Type B pancreatic cell (in vitro differentiated cells): ENCODE results near the gene TOM1L2. TPM values are rescaled to one million over a fixed set of nuclear protein-coding genes. Genes with fewer than 3 reads are reported as not detected.
A peak's percentile ranks its signal among the peaks of the same experiment; 100 is the strongest.

Experiments used
- DNase-seq: peaks from one replicate; pipeline ENCODE4 v3.0.0; 2021; ENCODE audit warnings: mixed read lengths; ENCODE audit not compliant: unreplicated experiment; ENCODE audit errors: extremely low spot score
- H3K27ac Mint-ChIP-seq: 2 replicates; pipeline ENCODE4 v1.8.0; 2021; ENCODE audit warnings: mild to moderate bottlenecking, mixed read lengths
- H3K27me3 Mint-ChIP-seq: 2 replicates; pipeline ENCODE4 v1.8.0; 2021; ENCODE audit warnings: mixed read lengths
- H3K36me3 Mint-ChIP-seq: 2 replicates; pipeline ENCODE4 v1.8.0; 2021; ENCODE audit warnings: mixed read lengths
- H3K4me1 Mint-ChIP-seq: one replicate; pipeline ENCODE4 v1.8.0; 2021; ENCODE audit warnings: mixed read lengths; ENCODE audit not compliant: unreplicated experiment
- H3K4me3 Mint-ChIP-seq: 2 replicates; pipeline ENCODE4 v1.8.0; 2021; ENCODE audit warnings: mild to moderate bottlenecking, mixed read lengths
- H3K9me3 Mint-ChIP-seq: 2 replicates; pipeline ENCODE4 v1.8.0; 2021; ENCODE audit warnings: mixed read lengths
- total RNA-seq: library from RNA; stranded (reverse); gene quantifications from 2 replicates; pipeline ENCODE4 v1.2.1, GENCODE V29; 2021; ENCODE audit warnings: low replicate concordance
- TF ChIP-seq, protein P1 (sequence below): fragments of 200-600 bp; sonication (generic); conservative IDR thresholded peaks from 2 replicates; pipeline ENCODE4 v1.5.0; 2021; ENCODE audit warnings: antibody characterized with exemption, mild to moderate bottlenecking

The TOM1L2 gene
- total RNA-seq, 1 donor from 2014 or later, result 62.5 TPM

DNA sequence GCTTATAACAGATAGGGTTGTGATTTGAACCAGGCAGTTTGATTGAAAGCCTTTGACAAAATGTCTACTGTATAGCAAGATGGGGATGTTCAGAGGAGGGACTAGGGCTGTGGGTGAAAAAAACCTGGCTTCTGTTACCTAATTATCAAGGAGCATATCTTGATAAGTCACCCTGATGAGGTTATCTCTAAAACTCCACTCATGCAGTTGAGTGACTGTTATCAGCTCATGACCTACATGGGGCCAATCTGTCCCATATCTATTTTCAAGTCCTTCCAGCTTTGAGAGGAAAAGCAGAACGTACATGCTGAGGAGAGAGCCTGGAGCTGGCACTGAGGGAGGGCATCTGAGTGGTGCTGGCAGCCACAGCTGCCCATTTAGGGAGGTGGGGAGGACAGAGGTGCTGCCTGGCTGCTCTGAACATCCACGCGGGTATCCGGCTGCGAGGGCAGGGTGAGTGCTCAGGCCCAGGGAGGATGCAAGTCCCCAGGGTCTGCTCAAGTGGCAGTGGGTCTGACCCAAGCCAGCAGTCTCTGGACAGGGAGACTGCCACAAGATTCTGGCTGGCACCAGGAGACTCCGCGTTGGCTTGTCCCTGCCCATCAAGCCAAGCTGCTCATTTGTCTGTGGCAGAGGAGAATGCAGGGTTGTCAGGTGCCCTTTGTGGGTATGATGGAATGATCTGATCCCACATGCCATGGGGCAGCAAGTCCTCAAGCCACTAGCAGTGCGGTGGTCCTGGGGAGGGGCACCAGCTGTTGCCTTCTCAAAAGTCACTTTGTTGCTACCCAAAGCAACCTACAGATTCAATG lies 37.6 kb upstream of the TOM1L2 start:
- TF ChIP-seq, protein P1, sequence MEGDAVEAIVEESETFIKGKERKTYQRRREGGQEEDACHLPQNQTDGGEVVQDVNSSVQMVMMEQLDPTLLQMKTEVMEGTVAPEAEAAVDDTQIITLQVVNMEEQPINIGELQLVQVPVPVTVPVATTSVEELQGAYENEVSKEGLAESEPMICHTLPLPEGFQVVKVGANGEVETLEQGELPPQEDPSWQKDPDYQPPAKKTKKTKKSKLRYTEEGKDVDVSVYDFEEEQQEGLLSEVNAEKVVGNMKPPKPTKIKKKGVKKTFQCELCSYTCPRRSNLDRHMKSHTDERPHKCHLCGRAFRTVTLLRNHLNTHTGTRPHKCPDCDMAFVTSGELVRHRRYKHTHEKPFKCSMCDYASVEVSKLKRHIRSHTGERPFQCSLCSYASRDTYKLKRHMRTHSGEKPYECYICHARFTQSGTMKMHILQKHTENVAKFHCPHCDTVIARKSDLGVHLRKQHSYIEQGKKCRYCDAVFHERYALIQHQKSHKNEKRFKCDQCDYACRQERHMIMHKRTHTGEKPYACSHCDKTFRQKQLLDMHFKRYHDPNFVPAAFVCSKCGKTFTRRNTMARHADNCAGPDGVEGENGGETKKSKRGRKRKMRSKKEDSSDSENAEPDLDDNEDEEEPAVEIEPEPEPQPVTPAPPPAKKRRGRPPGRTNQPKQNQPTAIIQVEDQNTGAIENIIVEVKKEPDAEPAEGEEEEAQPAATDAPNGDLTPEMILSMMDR, result no peak
- Mint-ChIP-seq H3K4me1 (no peaks in the 10 kb centered on the region), H3K27me3 (no peaks in the 10 kb centered on the region), H3K36me3 (peaks cover 9% of the 10 kb centered on the region), H3K4me3 (no peak overlapping the region), H3K27ac (no peak overlapping the region), H3K9me3 (no peaks in the 10 kb centered on the region)
- DNase-seq, result no peak

DNA sequence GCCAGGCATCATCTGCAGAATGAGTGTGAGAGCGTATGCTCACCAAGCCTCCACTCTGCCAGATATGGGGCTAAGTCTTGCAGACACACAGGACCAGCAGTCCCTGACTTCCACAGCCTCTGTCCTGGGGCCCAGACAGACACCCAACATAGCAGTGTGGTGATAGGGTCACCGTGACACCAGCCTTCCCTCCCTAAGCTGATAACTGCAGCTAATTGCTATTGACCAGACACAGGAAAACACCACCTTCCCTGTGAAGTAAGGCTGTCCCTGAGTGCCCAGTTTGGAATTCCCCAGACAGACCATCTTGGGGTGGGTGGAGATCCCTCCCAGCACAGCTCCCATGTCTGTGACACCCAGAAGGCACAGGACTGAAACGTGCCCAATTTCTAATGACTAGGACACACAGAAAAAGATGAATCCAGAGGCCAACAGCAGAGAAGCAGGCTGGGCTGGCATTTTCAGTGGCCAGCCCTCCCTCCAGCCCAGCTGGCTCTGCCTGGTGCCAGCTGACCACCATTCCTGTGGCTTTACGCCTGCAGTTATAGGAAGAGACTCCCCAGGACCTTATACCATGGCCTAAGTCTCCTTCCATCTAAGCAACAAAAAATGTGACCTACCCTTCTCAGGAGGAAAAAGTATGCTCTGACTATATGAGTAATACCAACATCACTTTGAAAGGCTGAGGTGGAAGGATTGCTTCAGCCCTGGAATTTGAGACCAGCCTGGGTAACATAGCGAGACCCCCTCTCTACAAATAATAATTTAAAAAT lies 36.5 kb upstream of the TOM1L2 start:
- H3K4me1 Mint-ChIP-seq, result no peaks in the 10 kb centered on the region
- H3K4me3 Mint-ChIP-seq, result no peak overlapping the region
- H3K27me3 Mint-ChIP-seq, result no peaks in the 10 kb centered on the region
- no peaks in the 10 kb centered on the region for H3K9me3 Mint-ChIP-seq
- no peak for DNase-seq
- peaks cover 9% of the 10 kb centered on the region for H3K36me3 Mint-ChIP-seq
- no peak overlapping the region for H3K27ac Mint-ChIP-seq
- TF ChIP-seq, protein P1, result no peak

DNA sequence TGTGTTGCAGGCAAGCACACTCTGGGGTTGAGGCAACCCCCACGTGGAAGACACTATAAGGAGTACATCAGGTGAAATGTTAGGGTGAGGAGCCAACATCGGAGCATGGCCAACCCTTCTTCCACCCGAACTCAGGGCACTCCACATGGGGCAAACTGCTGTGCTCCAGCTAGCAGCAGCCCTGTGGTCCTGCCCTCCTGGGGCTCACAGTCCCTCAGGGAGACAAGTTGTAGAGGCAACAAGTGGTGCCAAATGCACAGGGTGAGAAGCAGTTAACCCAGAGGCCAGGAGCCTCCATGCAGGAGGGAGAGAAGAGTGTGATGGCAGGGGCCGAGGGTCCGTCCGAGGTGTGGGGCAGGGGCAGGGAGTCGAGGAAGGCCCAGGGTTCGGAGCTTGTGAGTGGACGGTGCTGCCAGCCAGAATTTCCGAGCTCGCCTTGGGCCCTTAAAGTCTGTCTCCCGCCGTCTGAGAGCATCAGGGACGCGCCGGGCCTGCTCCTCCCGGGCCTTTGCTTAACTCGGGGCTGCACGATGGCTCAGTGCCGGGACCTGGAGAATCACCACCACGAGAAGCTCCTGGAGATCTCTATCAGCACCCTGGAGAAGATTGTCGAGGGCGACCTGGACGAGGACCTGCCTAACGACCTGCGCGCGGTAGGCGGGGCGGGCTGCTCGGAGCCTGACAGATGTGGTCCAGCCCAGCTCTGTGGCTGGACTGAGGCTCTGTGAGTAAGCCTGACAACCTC lies 34.5 kb upstream of the TOM1L2 start:
- Mint-ChIP-seq H3K9me3 (no peaks in the 10 kb centered on the region), H3K27me3 (no peaks in the 10 kb centered on the region), H3K27ac (no peak overlapping the region), H3K36me3 (peaks cover 5% of the 10 kb centered on the region), H3K4me3 (no peak overlapping the region), H3K4me1 (peaks cover 4% of the 10 kb centered on the region)
- TF ChIP-seq, protein P1, result no peak
- DNase-seq, result no peak

DNA sequence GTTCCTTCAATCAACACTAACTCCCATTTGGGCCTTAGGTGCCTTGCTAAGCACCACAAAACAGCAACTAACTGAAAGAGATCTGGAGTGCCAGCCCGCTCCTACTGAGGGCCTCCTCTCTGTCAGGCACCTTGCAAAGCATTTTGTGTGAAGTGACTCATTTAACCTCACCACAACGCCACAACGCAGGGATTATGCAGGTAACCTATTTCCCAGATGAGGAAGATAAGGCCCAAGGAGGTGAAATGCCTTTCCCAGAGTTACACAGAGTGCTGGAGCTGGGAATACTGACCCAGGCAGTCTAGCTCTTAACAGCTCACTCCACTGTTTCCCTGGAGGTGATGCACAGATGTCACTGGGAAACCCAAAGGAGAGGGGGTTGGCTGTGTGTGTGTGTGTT lies 33.3 kb upstream of the TOM1L2 start:
- Mint-ChIP-seq H3K9me3 (no peaks in the 10 kb centered on the region), H3K4me3 (no peak overlapping the region), H3K4me1 (peaks cover 4% of the 10 kb centered on the region), H3K36me3 (peaks cover 5% of the 10 kb centered on the region), H3K27ac (peak overlapping the region; percentile 29), H3K27me3 (no peaks in the 10 kb centered on the region)
- no peak for DNase-seq
- TF ChIP-seq, protein P1, result no peak

DNA sequence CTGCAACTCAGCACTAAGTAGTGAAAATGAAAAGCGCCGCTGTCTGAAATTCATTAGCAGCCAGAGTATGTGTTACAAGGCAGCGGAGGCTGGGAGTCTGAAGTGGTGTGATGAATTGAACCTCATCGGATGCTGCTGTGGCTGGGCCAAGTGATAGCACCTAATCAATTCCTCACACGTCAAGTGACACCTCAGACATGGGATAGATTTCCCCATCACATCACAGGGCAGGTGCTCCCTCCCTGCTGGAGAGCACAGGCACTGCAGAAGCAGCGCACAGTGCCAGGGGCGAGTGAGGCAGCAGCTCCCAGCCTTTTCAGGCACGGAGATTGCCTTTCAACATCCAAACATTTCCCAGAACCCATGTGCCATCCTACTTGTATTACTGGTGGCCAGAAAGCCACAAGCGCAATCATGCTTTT lies 32.7 kb upstream of the TOM1L2 start:
- no peaks in the 10 kb centered on the region for H3K27me3 Mint-ChIP-seq
- DNase-seq, result no peak
- TF ChIP-seq, protein P1, result peak; percentile 57
- peak overlapping the region; percentile 29 for H3K27ac Mint-ChIP-seq
- H3K4me1 Mint-ChIP-seq, result peaks cover 8% of the 10 kb centered on the region
- peaks cover 5% of the 10 kb centered on the region for H3K36me3 Mint-ChIP-seq
- no peaks in the 10 kb centered on the region for H3K9me3 Mint-ChIP-seq
- H3K4me3 Mint-ChIP-seq, result no peak overlapping the region
